ENCODE measurements around the gene ZBTB20.

The ZBTB20 gene

DNA sequence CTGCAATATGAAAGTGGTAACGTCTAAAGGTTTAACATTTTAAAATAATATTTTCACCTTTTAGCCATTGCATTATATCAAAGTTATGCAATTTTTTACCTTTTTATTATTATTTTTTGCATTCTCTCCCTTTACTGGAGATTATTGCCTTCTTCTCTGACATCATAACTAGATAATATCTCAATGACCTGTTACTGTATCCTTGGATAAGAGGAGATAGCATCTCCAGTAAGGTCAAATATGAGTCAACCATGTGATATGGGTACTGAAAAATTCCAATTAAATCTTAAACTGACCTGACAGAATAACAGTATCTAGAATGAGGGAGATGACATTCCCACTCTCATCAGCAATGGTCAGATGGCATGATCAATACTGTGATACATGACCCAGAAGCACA is 108.3 kb downstream of the ZBTB20 start:
- FAIRE-seq (no peak), DNase-seq (ENCODE audit: insufficient read length, low spot score) (no peak)

DNA sequence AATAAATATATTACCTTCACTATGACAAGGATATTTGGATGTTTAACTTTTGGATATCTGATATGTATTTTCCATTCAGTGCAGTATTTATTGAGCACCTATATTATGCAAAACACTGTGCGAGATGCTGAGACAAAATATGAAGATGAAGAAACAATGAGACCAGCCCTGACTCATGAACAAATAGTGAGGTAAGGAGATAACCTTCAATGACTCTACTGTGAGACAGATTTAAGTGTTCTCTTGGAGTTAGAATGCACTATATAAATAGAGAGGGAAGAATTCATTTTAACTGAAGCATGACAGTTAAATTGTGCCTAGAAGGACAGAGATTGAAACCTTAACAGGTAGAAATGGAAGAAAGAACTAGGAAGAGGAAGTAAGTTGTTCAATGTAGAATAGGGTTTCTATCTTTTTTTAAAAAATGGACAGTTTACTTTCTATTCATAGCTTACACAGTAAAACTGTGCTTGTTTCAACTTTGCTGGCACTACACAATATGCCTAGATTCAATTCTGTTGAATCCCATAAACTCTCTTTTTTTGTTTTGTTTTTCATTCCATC is 124.2 kb downstream of the ZBTB20 start:
- DNase-seq (ENCODE audit: insufficient read length, low spot score) (no peak), FAIRE-seq (no peak)

DNA sequence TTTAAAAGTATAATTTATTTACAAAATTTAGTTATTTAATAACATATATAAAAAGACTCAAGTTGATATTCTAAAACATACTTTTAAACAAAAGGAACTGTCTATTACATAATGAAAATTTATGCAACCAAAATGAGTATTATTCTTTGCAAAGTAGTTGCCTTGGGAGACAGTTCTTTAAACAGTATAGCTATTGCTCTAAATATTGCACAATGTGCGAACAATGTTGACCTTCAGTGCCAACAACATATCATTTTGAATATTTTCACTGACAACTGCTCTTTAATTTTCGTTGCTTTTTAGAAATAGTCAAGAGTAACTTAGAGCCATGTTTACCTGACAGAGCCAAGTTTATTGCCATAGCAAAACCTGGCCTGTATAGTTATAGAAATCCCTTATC is 124.9 kb downstream of the ZBTB20 start:
- DNase-seq (ENCODE audit: insufficient read length, low spot score) (no peak), FAIRE-seq (no peak)

DNA sequence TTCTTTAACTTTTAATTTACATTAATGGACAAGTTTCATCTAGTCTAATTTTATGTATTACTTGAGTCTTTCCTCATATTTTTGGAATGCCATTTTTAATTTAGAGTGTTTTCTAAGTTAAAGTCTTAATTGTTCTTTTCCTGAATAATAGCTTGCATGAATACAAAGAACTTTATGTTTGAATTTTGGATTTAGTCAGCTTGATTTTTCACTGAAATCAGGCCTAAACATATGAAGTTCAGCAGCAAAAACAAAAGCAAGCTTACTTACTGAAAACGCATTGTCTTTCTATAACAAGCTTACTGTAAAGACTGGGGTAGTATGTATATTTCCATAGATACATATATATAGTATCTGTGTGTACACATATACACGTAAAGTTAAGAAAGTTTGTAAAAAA is 126.0 kb downstream of the ZBTB20 start:
- DNase-seq (ENCODE audit: insufficient read length, low spot score) (no peak), FAIRE-seq (no peak)

DNA sequence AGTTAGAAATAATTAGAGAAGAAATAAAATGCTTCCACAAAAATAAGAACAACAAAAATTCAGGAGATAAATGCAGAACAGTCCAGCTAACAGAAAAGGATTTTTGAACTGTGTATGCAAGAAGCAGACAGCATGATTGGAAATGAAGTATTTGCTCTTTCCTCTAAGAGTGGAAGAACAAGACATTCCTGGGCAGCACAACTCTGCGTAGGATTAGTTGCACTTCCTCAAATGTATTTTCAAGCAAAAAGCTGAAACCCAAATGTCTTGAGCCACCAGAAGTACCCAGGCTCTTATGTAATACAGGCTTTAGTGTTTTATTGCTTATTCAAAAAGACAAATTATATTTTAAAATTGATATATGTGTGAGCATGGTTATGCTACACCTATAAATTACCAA is 127.2 kb downstream of the ZBTB20 start:
- no peak for FAIRE-seq
- no peak for DNase-seq (ENCODE audit: insufficient read length, low spot score)

DNA sequence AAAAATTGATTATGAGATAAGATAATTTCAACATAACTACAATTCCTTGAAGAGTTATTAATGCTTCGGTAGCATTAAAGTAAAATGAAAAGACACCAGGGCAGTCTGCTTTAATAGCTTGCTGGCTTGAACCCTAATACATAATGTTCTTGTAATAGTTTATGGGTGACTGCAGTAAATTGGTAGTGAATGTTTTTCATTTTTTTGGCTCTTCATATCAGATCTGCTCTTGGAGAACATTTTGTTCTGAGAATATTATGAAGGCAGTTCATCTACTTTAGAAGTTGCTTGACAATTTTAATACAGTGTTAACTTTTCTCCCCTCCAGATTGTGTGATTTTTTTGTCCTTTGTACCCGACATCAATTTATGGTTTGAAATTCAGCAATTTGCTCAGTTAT is 128.4 kb downstream of the ZBTB20 start:
- DNase-seq (ENCODE audit: insufficient read length, low spot score), result no peak
- FAIRE-seq, result no peak

DNA sequence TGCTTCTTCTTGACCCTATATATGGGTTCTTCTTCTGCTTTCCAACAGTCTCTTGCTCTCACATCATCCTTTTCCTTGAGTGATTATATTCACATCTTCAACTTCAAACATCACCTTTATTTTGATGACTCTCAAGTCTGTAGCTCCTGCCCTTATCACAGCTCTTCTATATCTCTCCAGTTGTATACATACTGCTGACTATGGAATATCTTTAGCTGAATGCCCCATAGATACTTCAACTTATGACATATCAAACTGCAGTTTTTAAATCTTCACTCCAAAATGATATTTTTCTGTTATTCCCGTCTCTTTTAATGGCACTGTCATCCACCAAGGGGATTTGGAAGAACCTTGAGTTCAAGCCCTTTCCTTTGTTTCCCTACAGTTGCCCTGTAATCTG is 139.1 kb downstream of the ZBTB20 start:
- DNase-seq (ENCODE audit: insufficient read length, low spot score) (no peak), FAIRE-seq (no peak)

DNA sequence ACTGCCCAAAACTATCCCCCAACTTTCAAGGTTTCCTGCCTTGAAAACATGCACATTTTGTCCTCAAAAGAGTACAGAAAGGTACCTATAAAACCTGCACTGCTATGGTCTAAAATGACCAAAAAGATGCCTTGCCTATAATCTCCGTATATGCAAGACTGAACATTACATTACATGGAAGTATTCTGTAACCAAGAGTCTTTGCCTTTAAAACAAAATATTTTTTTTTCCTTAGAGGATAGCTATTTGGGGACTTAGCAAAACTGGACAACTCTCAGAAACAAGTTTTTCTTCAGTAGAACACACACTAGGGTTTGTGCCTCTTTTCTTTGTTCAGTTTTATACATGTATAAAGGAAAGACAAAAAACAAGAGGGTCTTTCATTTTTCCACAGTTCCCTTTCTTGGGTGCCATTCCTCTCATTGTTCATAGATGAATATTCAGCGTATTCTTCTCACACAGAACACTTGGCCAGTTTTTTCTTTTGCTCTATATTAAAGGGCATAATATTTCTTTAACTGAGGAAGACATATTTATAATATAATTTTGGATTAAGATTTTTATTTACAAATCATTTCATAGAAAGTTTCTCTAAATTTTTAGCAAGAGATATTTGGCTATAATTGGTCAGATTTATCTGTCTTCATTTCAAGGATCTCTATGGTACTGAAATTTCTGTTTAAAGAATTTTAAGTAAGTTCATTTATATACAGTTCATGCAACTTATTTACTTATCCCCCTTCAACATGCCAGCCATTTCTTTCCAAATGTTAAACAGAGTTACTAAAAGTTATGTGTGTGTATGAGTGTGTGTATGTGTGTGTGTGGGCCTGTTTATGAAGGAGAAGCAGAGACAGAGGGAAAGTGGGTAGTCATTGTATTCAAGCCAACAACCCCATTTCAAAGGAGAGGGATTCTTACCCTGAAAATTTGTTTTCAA is 142.6 kb downstream of the ZBTB20 start:
- DNase-seq (ENCODE audit: insufficient read length, low spot score) (no peak), FAIRE-seq (no peak)

DNA sequence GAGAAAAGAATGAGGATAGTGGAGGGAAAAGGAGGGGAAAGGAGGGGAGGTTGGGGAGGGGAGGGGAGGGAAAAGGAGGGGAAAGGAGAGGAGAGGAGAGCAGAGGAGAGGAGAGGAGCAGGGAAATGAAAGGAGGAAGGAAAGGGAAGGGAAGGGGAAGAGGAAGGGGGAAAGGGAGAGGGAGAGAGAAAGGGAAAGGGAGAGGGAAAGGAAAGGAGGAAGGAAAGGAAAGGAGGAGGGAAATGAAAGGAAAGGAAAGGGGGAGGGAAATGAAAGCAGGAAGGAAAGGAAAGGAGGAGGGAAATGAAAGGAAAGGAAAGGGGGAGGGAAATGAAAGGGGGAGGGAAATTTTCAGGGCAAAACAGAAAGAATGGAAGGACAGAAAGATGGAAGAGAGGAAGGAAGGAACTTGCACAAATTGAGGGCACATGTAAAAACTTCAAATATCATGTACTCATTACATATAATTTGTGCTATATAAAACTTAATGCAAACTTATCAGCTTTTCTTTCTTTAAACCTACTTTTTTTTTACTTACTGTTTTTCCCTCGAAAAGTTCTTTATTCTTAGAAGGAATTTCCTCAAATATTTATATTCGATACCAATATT is 148.0 kb downstream of the ZBTB20 start:
- no peak for FAIRE-seq
- no peak for DNase-seq (ENCODE audit: insufficient read length, low spot score)

DNA sequence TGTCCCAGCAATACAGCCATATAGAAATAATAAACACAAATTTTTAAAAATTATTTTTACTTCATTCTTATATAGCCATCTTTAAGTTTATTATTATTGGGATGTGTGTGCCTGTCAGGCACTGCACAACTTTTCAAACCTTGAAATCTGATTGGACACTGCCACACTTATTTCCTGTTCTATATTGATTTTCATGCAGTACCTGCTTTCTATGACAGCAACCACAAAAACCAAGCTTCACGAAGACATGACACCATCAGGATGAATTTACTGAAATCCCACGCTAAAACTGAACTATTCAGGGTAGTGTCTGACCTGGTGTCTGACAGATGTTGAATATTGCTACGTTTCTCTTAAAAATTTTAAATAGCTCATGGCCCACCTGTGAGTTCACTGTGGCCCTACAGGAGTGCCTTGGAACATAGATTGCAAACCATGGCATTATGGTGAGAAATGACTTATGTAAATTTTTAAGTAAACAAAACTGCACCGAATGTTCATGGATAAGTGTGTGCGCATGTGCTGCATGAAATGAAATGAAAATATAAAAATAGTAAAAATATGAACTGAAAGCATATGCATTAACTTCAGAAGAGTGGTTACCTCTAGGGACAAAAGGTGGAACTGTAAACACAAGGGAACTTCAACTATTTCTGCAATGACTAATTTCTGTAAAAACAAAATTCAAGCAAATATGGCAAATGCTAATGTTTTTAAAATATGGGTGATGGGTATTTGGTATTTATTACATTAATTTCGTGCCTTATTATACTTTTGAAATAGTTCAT is 152.3 kb downstream of the ZBTB20 start:
- FAIRE-seq, result no peak
- no peak for DNase-seq (ENCODE audit: insufficient read length, low spot score)

DNA sequence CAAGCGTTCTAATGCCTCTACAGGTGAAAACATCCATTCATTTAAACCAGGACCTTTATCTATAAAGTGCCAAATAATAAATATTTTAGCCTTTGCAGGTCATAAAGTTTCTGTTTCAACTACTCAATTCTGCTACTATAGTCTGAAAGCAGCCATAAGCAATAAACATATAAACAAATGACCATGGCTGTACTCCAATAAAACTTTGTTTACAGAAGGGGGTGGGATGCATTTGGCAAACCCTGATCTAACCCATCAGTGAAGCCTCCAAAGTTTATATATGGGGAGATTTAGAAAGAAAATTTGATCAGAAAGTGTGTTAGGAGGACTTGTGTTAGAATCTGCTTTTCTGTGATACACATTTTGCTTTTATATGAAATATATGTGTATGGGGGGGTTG is 161.3 kb downstream of the ZBTB20 start:
- FAIRE-seq, result no peak
- DNase-seq (ENCODE audit: insufficient read length, low spot score), result no peak

DNA sequence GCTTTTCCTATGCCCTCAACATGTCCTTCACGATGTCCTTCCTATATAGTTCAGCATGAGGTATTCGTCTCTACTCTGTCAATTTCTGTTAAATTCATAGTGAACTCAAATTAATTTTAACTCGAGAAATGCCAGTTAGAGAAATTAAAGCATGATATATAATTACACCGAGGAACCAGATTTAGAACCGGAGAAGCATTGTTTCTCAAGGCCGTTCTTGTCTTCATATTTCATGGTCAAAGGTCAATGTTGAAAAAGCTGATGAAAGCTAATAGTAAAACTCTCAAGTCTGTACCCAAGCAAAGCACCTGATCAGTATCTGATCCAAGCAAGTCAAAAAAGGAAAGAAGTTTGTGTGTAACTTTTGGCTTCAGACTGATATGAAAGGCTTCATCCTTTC is 163.8 kb downstream of the ZBTB20 start:
- FAIRE-seq, result no peak
- DNase-seq (ENCODE audit: insufficient read length, low spot score), result no peak

DNA sequence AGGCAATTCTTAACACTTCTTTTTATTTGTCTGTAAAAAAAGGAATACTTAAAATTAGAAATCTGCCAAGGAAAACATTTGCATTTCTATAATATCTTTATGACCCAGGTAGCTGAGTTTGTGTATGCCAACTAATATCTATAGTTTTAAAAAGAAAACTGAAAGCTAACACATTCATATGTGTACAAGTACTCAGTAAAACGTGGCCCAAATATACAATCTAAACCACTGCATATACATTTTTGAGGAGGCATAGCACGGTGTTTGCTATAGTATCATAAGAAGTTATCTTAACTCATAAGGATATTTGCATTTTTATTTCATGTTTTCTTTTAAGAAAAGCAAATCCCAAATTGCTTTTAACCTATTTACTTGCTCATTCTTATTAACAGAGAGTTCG is 172.7 kb downstream of the ZBTB20 start:
- DNase-seq (ENCODE audit: insufficient read length, low spot score) (no peak), FAIRE-seq (no peak)

DNA sequence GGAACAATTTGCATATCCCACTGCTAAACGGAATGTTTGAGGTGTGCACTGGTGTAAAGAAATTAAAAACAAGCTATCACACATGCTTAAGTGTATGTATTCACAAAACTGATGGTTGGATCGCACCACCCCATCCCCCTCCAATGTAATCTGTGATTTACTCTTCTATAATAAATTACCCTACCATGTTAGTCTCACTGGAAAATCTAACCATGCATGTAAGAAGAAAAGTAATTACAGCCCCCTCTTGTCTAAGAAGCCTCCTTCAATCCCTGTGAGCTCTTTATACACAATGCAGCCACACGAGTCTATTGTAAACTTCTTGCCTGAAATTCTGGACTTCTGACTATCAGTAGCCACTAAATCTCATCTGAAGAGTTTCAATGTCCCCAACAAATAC is 173.6 kb downstream of the ZBTB20 start:
- no peak for DNase-seq (ENCODE audit: insufficient read length, low spot score)
- FAIRE-seq, result no peak

DNA sequence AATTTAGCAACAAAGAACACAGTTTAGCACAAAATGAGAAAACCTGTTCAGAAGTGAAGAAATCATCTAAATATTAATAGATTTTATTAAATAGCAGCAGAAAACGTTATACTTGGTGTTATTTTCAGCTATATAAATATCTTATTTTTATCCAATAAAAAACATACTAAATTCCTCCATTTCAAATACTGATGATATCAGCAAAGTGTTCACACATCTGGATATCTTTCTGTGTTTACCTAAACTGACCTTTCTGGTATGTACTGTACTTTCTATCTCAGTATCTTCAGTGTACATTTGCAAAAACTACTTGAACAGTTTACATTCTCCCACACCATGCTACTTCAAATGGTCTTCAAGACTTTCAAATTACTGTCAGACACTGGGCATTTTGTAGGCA is 179.9 kb downstream of the ZBTB20 start:
- FAIRE-seq, result no peak
- DNase-seq (ENCODE audit: insufficient read length, low spot score), result no peak

DNA sequence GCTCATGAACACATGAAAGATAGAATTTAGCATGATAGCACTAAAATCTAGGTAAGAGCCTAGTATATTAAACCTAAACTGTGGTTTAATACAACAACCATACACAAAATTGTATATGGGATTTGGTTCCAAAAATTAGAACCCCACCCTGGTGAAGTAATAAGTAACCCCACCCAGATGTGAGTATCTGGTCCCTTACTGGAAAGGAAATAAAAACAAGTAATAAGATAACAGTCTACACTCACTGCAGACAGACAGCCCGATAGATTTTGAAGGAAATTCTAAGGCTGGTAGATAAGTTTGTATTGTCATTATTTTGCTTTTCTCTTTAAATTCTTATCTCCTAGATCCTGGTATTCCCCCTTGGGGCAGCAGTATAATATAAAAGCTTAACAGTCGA is 184.9 kb downstream of the ZBTB20 start:
- DNase-seq (ENCODE audit: insufficient read length, low spot score), result no peak
- FAIRE-seq, result no peak

DNA sequence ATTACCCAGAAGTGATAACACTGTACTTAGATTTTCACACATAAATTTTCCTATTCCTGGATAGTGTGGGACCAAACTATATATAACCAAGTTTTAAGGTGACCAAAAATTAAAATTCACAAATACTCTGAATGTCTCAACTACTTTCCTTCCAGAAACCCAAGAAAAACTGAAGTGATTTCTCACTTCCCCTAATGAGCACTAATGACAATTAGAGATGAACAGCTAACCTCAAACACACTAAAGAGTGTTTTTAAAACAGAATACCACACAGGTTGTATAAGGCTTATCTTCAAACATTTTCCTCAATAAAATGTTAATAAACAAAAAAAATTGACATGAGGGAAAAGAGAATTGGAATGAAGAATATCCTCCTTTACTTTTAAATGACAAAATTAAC is 188.2 kb downstream of the ZBTB20 start:
- FAIRE-seq, result no peak
- no peak for DNase-seq (ENCODE audit: insufficient read length, low spot score)

DNA sequence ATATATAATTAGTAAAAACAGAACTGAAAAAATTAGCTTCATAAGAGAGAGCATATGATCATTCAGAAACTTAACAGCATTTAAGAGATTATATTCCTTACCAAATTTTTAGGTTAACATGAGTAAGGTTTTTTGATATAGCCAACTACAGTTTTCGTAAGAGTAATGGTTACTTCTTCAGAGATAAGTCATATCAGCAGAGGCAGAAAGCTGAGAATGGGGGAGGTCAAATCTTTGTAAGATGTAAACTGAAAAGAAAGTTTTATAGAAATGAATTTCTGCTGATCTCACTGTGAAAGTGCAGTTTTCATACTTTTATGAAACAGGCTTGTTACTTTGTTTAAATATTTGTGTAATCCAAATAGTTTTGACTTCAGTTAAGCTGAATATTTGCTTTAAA is 193.3 kb downstream of the ZBTB20 start:
- FAIRE-seq (no peak), DNase-seq (ENCODE audit: insufficient read length, low spot score) (no peak)

DNA sequence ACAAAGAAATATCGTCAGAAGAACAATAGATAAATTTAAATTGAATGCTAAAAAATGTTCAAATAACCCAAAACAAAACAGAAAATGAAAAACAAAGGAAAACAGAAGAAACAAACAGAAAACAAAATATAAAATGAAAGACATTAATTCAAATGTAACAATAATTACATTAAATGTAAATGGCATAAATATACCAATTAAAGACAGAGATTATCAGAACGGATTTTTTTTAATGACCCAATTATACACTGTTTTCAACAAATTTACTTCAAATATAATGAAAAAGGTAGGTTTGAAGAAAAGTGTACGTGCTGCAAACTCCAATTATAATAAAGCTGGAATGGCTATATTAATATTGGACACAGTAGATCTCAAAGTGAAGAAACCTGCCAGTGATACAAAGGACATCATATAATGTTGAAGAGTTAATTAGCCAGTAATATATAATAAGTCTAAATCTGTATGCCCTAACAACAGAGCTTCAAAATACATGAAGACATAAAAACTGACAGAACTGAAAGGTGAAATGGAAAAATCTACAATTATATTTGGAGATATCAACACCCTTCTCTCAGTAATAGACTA is 193.8 kb downstream of the ZBTB20 start:
- DNase-seq (ENCODE audit: insufficient read length, low spot score), result no peak
- no peak for FAIRE-seq

DNA sequence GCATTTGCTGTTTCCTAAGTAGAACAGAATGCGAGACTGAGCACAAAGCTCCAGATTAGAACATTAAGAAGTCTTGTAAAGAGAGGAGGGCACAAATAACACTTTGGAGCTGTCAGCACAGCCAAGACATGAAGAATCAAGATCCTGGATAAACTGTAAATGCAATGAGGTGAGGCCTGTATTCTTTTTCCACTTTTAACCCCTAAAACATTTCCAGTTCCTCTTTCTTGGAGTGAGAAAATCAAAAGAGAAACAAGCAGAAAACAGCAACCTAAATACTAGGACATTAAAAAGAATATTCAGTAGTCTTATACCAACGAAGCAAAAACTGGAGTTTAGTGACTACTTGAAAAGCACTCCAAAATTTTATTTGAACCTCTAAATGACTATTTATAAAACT is 204.3 kb downstream of the ZBTB20 start:
- no peak for FAIRE-seq

More for the DNA sequence above, 204.3 kb downstream of the ZBTB20 start:
- DNase-seq (ENCODE audit: insufficient read length, low spot score), result no peak
